GM23338 (cell line): Measurements from ENCODE around the gene MRAP. TPM values are rescaled to one million over a fixed set of nuclear protein-coding genes. Genes with fewer than 3 reads are reported as not detected.

ENCODE experiments used
- EZH2 ChIP-seq: fragments of 200-600 bp; sonication (generic); IDR thresholded peaks from one replicate; pipeline ENCODE4 v1.8.0; 2017; ENCODE audit warnings: antibody characterized with exemption, mild to moderate bottlenecking, low read depth; ENCODE audit not compliant: unreplicated experiment
- ZNF462 ChIP-seq: fragments of 250-450 bp; sonication (Bioruptor Pico); IDR thresholded peaks from 2 replicates; pipeline ENCODE4 v1.5.0; 2020; ENCODE audit warnings: mild to moderate bottlenecking, moderate library complexity
- polyA plus RNA-seq: library from polyadenylated mRNA; unstranded; fragments of >200 nt; fragmentation: Nextera tagmentation; extraction: Ambion mirVana; gene quantifications from 2 replicates; pipeline ENCODE4 v1.2.1, GENCODE V29; 2016
- total RNA-seq: library from RNA; depleted of rRNA; stranded (reverse); fragments of >200 nt; shearing (Covaris generic); gene quantifications from 2 replicates; pipeline ENCODE4 v1.2.3, GENCODE V29; 2014; rRNA removed

MRAP gene
- total and polyA plus RNA-seq, 2 experiments from 2014 or later = 0.78 TPM; not detected in 1

- no peak for TF ChIP-seq ZNF462 (CRISPR knock-in tag)
- no peak for TF ChIP-seq EZH2
These were observed 61.8 kb downstream of the MRAP start (continued) for GRCh38 chr21:32360401-32360975.

Other genes with a start within 250 kb of the MRAP start
- 46.1 and 49.3 TPM in 2 replicates for gene MIS18A, start 19.8 kb upstream of the MRAP start, total RNA-seq
- 126 and 133 TPM in 2 replicates for gene MIS18A, start 19.8 kb upstream of the MRAP start, polyA plus RNA-seq
- 42.2 and 44.1 TPM in 2 replicates for gene URB1, start 94.2 kb downstream of the MRAP start, total RNA-seq
- 6.8 and 7.7 TPM in 2 replicates for gene URB1, start 94.2 kb downstream of the MRAP start, polyA plus RNA-seq
- gene EVA1C, start 113.9 kb downstream of the MRAP start, total RNA-seq = 3.8 and 6.9 TPM in 2 replicates
- 3.9 and 4.6 TPM in 2 replicates for gene EVA1C, start 113.9 kb downstream of the MRAP start, polyA plus RNA-seq